WTC11 (cell line): ENCODE measurements around the gene TAF1B. TPM values are rescaled to one million over a fixed set of nuclear protein-coding genes. Genes with fewer than 3 reads are reported as not detected.

ENCODE experiments used
- ATAC-seq: fragments of 200-7000 bp; cut with Tn5 transposase; 2 replicates; pipeline ENCODE4 v1.10.0; 2021; ENCODE audit warnings: mild to moderate bottlenecking, moderate library complexity
- Bru-seq: library from RNA; stranded (reverse); fragments of 400-500 nt; gene quantifications from one replicate; lab custom pipeline; 2021; lab: Mats Ljungman, UMichigan
- CTCF ChIA-PET: fragments of 300-600 bp; sonication (Branson Sonifier 250); formaldehyde crosslinking; loops from one replicate; lab custom pipeline; 2021; ENCODE audit warnings: antibody characterized with exemption; lab: Charles Lee
- POLR2A ChIA-PET: fragments of 350-600 bp; sonication (Branson Sonifier 250); formaldehyde crosslinking; loops from one replicate; lab custom pipeline; 2021; ENCODE audit warnings: antibody characterized with exemption; lab: Charles Lee
- DNase-seq: peaks from one replicate; pipeline ENCODE4 v3.0.0; 2021; ENCODE audit warnings: low spot score
- H3K27ac Mint-ChIP-seq: 2 replicates; pipeline ENCODE4 v1.8.0; 2021; ENCODE audit warnings: mixed read lengths
- H3K27me3 Mint-ChIP-seq: 2 replicates; pipeline ENCODE4 v1.8.0; 2021; ENCODE audit warnings: low read depth, mild to moderate bottlenecking, moderate library complexity, mixed read lengths
- H3K36me3 Mint-ChIP-seq: 2 replicates; pipeline ENCODE4 v1.8.0; 2021; ENCODE audit warnings: mixed read lengths
- H3K4me1 Mint-ChIP-seq: 2 replicates; pipeline ENCODE4 v1.8.0; 2022; ENCODE audit warnings: mixed read lengths
- H3K4me3 Mint-ChIP-seq: 2 replicates; pipeline ENCODE4 v1.8.0; 2021; ENCODE audit warnings: mild to moderate bottlenecking, moderate library complexity, mixed read lengths
- H3K9me3 Mint-ChIP-seq: 2 replicates; pipeline ENCODE4 v1.8.0; 2021; ENCODE audit warnings: mixed read lengths
- ATF1 ChIP-seq: sonication (generic); formaldehyde crosslinking; IDR thresholded peaks from 2 replicates; pipeline ENCODE4 v1.8.1; 2023; ENCODE audit warnings: mild to moderate bottlenecking, moderate library complexity, missing genetic modification reagents
- ATF6 ChIP-seq: sonication (generic); formaldehyde crosslinking; IDR thresholded peaks from 2 replicates; pipeline ENCODE4 v1.8.1; 2023; ENCODE audit warnings: mild to moderate bottlenecking, missing genetic modification reagents
- CREB1 ChIP-seq: sonication (generic); formaldehyde crosslinking; IDR thresholded peaks from 2 replicates; pipeline ENCODE4 v1.8.0; 2023; ENCODE audit warnings: mild to moderate bottlenecking, missing genetic modification reagents
- CTCF ChIP-seq: fragments of 200-600 bp; IDR thresholded peaks from 2 replicates; pipeline ENCODE4 v1.8.0; 2022; ENCODE audit warnings: antibody characterized with exemption
- HMGXB4 ChIP-seq: sonication (generic); formaldehyde crosslinking; IDR thresholded peaks from 2 replicates; pipeline ENCODE4 v1.8.1; 2023; ENCODE audit warnings: mild to moderate bottlenecking, moderate library complexity, missing genetic modification reagents
- JUN ChIP-seq: sonication (generic); formaldehyde crosslinking; IDR thresholded peaks from 2 replicates; pipeline ENCODE4 v1.8.0; 2023; ENCODE audit warnings: mild to moderate bottlenecking, missing genetic modification reagents
- MYBL2 ChIP-seq: sonication (generic); formaldehyde crosslinking; IDR thresholded peaks from 2 replicates; pipeline ENCODE4 v1.8.1; 2023; ENCODE audit warnings: mild to moderate bottlenecking, moderate library complexity, missing genetic modification reagents
- NR2C2 ChIP-seq: sonication (generic); formaldehyde crosslinking; IDR thresholded peaks from 2 replicates; pipeline ENCODE4 v1.8.0; 2022; ENCODE audit warnings: mild to moderate bottlenecking, missing genetic modification reagents
- PRDM15 ChIP-seq: sonication (generic); formaldehyde crosslinking; IDR thresholded peaks from 2 replicates; pipeline ENCODE4 v1.8.0; 2022; ENCODE audit warnings: missing genetic modification reagents
- PRRX2 ChIP-seq: fragments of 250-450 bp; sonication (Bioruptor Pico); IDR thresholded peaks from 2 replicates; pipeline ENCODE4 v1.8.0; 2021; ENCODE audit warnings: mild to moderate bottlenecking
- SMAD3 ChIP-seq: sonication (generic); formaldehyde crosslinking; IDR thresholded peaks from 2 replicates; pipeline ENCODE4 v1.8.0; 2022; ENCODE audit warnings: missing genetic modification reagents, mild to moderate bottlenecking, borderline replicate concordance
- SP1 ChIP-seq: sonication (generic); formaldehyde crosslinking; conservative IDR thresholded peaks from 2 replicates; pipeline ENCODE4 v1.8.1; 2022; ENCODE audit warnings: missing genetic modification reagents
- TCF7 ChIP-seq: sonication (generic); formaldehyde crosslinking; IDR thresholded peaks from 2 replicates; pipeline ENCODE4 v1.8.0; 2022; ENCODE audit warnings: mild to moderate bottlenecking, low read depth, missing genetic modification reagents, moderate library complexity
- TEAD1 ChIP-seq: sonication (generic); formaldehyde crosslinking; IDR thresholded peaks from 2 replicates; pipeline ENCODE4 v1.8.0; 2022; ENCODE audit warnings: mild to moderate bottlenecking, missing genetic modification reagents
- long read RNA-seq, 3 experiments: library from RNA in 1 of 3; library from capped mRNA in 1 of 3; library from polyadenylated mRNA in 1 of 3; unstranded in 2 of 3; stranded (forward) in 1 of 3; transcript quantifications; one replicate each; pipeline ENCODE4 v2.0.0, GENCODE V29; 2021
- total RNA-seq: library from RNA; stranded (reverse); gene quantifications from 3 replicates; pipeline ENCODE4 v1.2.3, GENCODE V29; 2021
- TF ChIP-seq, protein P1 (sequence below): sonication (generic); formaldehyde crosslinking; IDR thresholded peaks from 2 replicates; pipeline ENCODE4 v1.8.1; 2023; ENCODE audit warnings: mild to moderate bottlenecking, missing genetic modification reagents
- TF ChIP-seq, protein P2 (sequence below): sonication (generic); formaldehyde crosslinking; IDR thresholded peaks from 2 replicates; pipeline ENCODE4 v1.8.0; 2022; ENCODE audit warnings: mild to moderate bottlenecking, missing genetic modification reagents
- TF ChIP-seq, protein P3 (sequence below): fragments of 250-450 bp; sonication (Bioruptor Pico); IDR thresholded peaks from 2 replicates; pipeline ENCODE4 v2.1.2; 2022; ENCODE audit warnings: mild to moderate bottlenecking, moderate library complexity
- TF ChIP-seq, protein P4 (sequence below): sonication (generic); formaldehyde crosslinking; IDR thresholded peaks from 2 replicates; pipeline ENCODE4 v1.8.0; 2022; ENCODE audit warnings: mild to moderate bottlenecking, missing genetic modification reagents
- TF ChIP-seq, protein P5 (sequence below): sonication (generic); formaldehyde crosslinking; conservative IDR thresholded peaks from 2 replicates; pipeline ENCODE4 v1.8.1; 2022; ENCODE audit warnings: mild to moderate bottlenecking, missing genetic modification reagents

The TAF1B gene
- 27.0 to 31.2 TPM (median 28.8 TPM) in 3 replicates for total RNA-seq
- Bru-seq, nascent RNA = percentile 84 among the genes with signal in this experiment
- long read RNA-seq, experiment 1, transcript TAF1B-201 (15 exons, 2,387 nt) = major isoform, 32 of 55 reads
- long read RNA-seq, experiment 1, partial matches to known transcripts = 10 of 55 reads
- long read RNA-seq, experiment 1, other reads (novel, unspliced or antisense) = 11 of 55 reads
- long read RNA-seq, experiment 2, transcript TAF1B-201 (15 exons, 2,387 nt) = major isoform, 9 of 28 reads
- long read RNA-seq, experiment 2, partial matches to known transcripts = 11 of 28 reads
- long read RNA-seq, experiment 2, other reads (novel, unspliced or antisense) = 8 of 28 reads
- long read RNA-seq, experiment 3, transcript TAF1B-201 (15 exons, 2,387 nt) = major isoform, 43 of 80 reads
- long read RNA-seq, experiment 3, partial matches to known transcripts = 28 of 80 reads
- long read RNA-seq, experiment 3, other reads (novel, unspliced or antisense) = 9 of 80 reads

DNA sequence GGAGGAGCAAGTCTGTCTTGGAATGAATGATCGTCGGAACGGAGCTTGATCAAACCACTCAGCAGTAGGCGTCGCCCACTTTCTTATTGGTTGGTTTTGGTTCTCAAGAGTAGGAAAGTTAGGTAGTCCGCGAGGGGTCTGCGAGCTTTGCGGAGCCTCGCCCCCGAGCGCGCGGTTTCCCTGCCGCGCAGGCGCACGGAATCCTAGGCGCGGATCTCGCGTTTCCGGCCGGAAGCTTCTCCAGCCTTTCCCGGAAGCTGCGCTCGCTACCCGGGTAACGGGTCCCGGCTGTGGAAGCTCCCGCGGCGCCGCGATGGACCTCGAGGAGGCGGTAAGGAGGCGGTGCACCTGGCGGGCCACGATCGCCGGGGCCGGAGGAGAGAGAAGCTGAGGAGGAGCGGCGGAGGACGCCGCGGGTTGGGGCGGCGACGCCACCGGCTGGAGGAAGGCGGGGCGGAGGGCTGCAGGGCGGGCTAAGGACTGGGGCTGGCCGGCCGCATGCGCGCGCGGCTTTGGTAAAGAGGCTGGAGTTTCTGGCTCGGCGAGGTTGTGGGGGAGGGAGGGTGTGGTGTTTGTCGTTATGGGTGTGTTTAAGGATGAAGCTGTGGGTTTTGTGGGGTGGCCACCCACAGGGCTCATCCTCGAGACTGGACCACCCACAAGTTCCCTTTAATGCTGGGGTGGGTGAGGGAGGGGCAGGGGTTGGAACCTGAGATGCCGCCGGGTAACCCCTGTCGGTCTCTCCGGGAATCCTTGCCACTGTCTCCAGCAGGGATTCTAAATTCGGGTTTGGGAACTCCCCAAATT, at the start of gene TAF1B:
Gene TAF1B (plus strand): TSS at position 246 of the 807 bp plus-strand sequence. CDS start 68 bp downstream, at position 314.
- CTCF ChIA-PET = interaction anchor here (0.6 to 2.4 kb wide), 12 partner anchors 30 to 229 kb away, joined by 3 to 29 read pairs (median 6); partner anchors contain the start of gene YWHAQ
- POLR2A ChIA-PET = interaction anchor here (0.5 to 1.2 kb wide), 8 partner anchors 10 to 370 kb away, joined by 3 to 4 read pairs (median 4); partner anchors contain the start of gene ADAM17
- peaks cover 30% of the 10 kb centered on the region for H3K36me3 Mint-ChIP-seq
- peaks cover 4% of the 10 kb centered on the region; the same call in 1 of the 2 replicates for H3K27me3 Mint-ChIP-seq
- H3K4me1 Mint-ChIP-seq = peaks cover 19% of the 10 kb centered on the region
- H3K27ac Mint-ChIP-seq = peak within 1 kb of the TSS; percentile 96
- H3K9me3 Mint-ChIP-seq = no peaks in the 10 kb centered on the region
- ATAC-seq (peak; percentile 92), DNase-seq (peak; percentile 90)
- peak within 1 kb of the TSS; percentile 86 for H3K4me3 Mint-ChIP-seq
- TF ChIP-seq NR2C2 (CRISPR knock-in tag) (no peak), ATF1 (CRISPR knock-in tag) (no peak), CTCF (no peak), TEAD1 (CRISPR knock-in tag) (0 out of 2 replicates have a peak, but pooled peaks have one; percentile 47), SMAD3 (no peak), PRRX2 (no peak), TCF7 (CRISPR knock-in tag) (no peak), SP1 (CRISPR knock-in tag) (peak; percentile 81), HMGXB4 (CRISPR knock-in tag) (peak; percentile 77), JUN (CRISPR knock-in tag) (no peak), MYBL2 (0 out of 2 replicates have a peak, but pooled peaks have one; percentile 8), PRDM15 (CRISPR knock-in tag) (no peak), ATF6 (no peak), CREB1 (CRISPR knock-in tag) (0 out of 2 replicates have a peak, but pooled peaks have one; percentile 15)
- TF ChIP-seq, protein P1, sequence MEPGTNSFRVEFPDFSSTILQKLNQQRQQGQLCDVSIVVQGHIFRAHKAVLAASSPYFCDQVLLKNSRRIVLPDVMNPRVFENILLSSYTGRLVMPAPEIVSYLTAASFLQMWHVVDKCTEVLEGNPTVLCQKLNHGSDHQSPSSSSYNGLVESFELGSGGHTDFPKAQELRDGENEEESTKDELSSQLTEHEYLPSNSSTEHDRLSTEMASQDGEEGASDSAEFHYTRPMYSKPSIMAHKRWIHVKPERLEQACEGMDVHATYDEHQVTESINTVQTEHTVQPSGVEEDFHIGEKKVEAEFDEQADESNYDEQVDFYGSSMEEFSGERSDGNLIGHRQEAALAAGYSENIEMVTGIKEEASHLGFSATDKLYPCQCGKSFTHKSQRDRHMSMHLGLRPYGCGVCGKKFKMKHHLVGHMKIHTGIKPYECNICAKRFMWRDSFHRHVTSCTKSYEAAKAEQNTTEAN (CRISPR knock-in tag) = peak; percentile 82
- TF ChIP-seq, protein P2, sequence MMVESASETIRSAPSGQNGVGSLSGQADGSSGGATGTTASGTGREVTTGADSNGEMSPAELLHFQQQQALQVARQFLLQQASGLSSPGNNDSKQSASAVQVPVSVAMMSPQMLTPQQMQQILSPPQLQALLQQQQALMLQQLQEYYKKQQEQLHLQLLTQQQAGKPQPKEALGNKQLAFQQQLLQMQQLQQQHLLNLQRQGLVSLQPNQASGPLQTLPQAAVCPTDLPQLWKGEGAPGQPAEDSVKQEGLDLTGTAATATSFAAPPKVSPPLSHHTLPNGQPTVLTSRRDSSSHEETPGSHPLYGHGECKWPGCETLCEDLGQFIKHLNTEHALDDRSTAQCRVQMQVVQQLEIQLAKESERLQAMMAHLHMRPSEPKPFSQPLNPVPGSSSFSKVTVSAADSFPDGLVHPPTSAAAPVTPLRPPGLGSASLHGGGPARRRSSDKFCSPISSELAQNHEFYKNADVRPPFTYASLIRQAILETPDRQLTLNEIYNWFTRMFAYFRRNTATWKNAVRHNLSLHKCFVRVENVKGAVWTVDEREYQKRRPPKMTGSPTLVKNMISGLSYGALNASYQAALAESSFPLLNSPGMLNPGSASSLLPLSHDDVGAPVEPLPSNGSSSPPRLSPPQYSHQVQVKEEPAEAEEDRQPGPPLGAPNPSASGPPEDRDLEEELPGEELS = peak; percentile 37; the same call in 1 of the 2 replicates
- TF ChIP-seq, protein P3, sequence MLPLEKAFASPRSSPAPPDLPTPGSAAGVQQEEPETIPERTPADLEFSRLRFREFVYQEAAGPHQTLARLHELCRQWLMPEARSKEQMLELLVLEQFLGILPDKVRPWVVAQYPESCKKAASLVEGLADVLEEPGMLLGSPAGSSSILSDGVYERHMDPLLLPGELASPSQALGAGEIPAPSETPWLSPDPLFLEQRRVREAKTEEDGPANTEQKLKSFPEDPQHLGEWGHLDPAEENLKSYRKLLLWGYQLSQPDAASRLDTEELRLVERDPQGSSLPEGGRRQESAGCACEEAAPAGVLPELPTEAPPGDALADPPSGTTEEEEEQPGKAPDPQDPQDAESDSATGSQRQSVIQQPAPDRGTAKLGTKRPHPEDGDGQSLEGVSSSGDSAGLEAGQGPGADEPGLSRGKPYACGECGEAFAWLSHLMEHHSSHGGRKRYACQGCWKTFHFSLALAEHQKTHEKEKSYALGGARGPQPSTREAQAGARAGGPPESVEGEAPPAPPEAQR (CRISPR knock-in tag) = no peak
- TF ChIP-seq, protein P4, sequence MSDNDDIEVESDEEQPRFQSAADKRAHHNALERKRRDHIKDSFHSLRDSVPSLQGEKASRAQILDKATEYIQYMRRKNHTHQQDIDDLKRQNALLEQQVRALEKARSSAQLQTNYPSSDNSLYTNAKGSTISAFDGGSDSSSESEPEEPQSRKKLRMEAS (CRISPR knock-in tag) = peak; percentile 77
- TF ChIP-seq, protein P5, sequence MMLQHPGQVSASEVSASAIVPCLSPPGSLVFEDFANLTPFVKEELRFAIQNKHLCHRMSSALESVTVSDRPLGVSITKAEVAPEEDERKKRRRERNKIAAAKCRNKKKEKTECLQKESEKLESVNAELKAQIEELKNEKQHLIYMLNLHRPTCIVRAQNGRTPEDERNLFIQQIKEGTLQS (CRISPR knock-in tag) = no peak
